HEK293 (cell line): ENCODE data around the gene GRP.

Source experiments
- CTCF ChIA-PET: fragments of 350-600 bp; formaldehyde crosslinking; extraction: SDS; loops from one replicate; lab custom pipeline; 2021; ENCODE audit warnings: antibody characterized with exemption; lab: Yijun Ruan, JAX
- POLR2A ChIA-PET: fragments of 300-600 bp; formaldehyde crosslinking; extraction: SDS; loops from one replicate; lab custom pipeline; 2020; ENCODE audit warnings: antibody characterized with exemption, inconsistent platforms; lab: Yijun Ruan, JAX
- H3K27ac ChIP-seq: fragments of 200-500 bp; sonication (Bioruptor generic); 2 replicates; pipeline ENCODE4 v1.5.1; 2014; ENCODE audit warnings: low read depth, low read length, control low read depth, inconsistent platforms; ENCODE audit errors: extremely low read depth
- H3K36me3 ChIP-seq, 2 experiments: fragments of 200-500 bp in 1 of 2; sonication (Bioruptor generic) in 1 of 2; 1 replicate in 1 of 2; 2 replicates in 1 of 2; pipeline ENCODE4 v1.5.1; 2014 to 2017; ENCODE audit warnings: inconsistent platforms in 2 of 2, low read length in 2 of 2; ENCODE audit not compliant: control insufficient read depth in 2 of 2, insufficient read depth in 1 of 2
- H3K4me1 ChIP-seq: fragments of 200-500 bp; sonication (Bioruptor generic); 2 replicates; pipeline ENCODE4 v1.5.1; 2014; ENCODE audit warnings: mild to moderate bottlenecking, low read length, inconsistent platforms; ENCODE audit not compliant: control insufficient read depth, insufficient read depth
- H3K4me3 ChIP-seq: 2 replicates; pipeline ENCODE4 v1.5.1; 2011; ENCODE audit warnings: low read depth, mild to moderate bottlenecking, control low read depth, low read length, moderate library complexity
- H3K9me3 ChIP-seq: fragments of 200-500 bp; sonication (Bioruptor generic); 2 replicates; pipeline ENCODE4 v1.5.1; 2014; ENCODE audit warnings: low read depth, low read length, inconsistent platforms; ENCODE audit not compliant: control insufficient read depth, insufficient read depth
- EGR2 ChIP-seq: fragments of 450-650 bp; formaldehyde crosslinking; IDR thresholded peaks from 2 replicates; pipeline ENCODE4 v1.5.1; 2016; ENCODE audit warnings: low read depth, missing biosample characterization, missing genetic modification characterization
- REST ChIP-seq: fragments of 450-650 bp; formaldehyde crosslinking; IDR thresholded peaks from 2 replicates; pipeline ENCODE4 v1.5.1; 2016; ENCODE audit warnings: missing biosample characterization, missing genetic modification characterization
- TSHZ1 ChIP-seq: fragments of 450-650 bp; formaldehyde crosslinking; IDR thresholded peaks from 2 replicates; pipeline ENCODE4 v1.5.1; 2016; ENCODE audit warnings: missing biosample characterization, missing genetic modification characterization, borderline replicate concordance
- WT1 ChIP-seq: fragments of 450-650 bp; formaldehyde crosslinking; IDR thresholded peaks from 2 replicates; pipeline ENCODE4 v1.5.1; 2016; ENCODE audit warnings: missing biosample characterization, missing genetic modification characterization
- ZBTB7A ChIP-seq: fragments of 450-650 bp; formaldehyde crosslinking; IDR thresholded peaks from 2 replicates; pipeline ENCODE4 v1.5.1; 2016; ENCODE audit warnings: low read depth, missing biosample characterization, missing genetic modification characterization
- ZFP41 ChIP-seq: fragments of 450-650 bp; formaldehyde crosslinking; IDR thresholded peaks from 2 replicates; pipeline ENCODE4 v1.5.1; 2016; ENCODE audit warnings: missing biosample characterization, missing genetic modification characterization, borderline replicate concordance
- ZNF138 ChIP-seq: fragments of 450-650 bp; formaldehyde crosslinking; IDR thresholded peaks from 2 replicates; pipeline ENCODE4 v1.5.1; 2016; ENCODE audit warnings: missing biosample characterization, missing genetic modification characterization, borderline replicate concordance
- ZNF157 ChIP-seq: fragments of 450-650 bp; formaldehyde crosslinking; IDR thresholded peaks from 2 replicates; pipeline ENCODE4 v1.5.1; 2016; ENCODE audit warnings: missing biosample characterization, missing genetic modification characterization
- ZNF214 ChIP-seq: fragments of 450-650 bp; formaldehyde crosslinking; IDR thresholded peaks from 2 replicates; pipeline ENCODE4 v1.5.1; 2017; ENCODE audit warnings: missing biosample characterization, mild to moderate bottlenecking, missing genetic modification characterization, borderline replicate concordance
- ZNF24 ChIP-seq: fragments of 450-650 bp; formaldehyde crosslinking; IDR thresholded peaks from 2 replicates; pipeline ENCODE4 v1.5.1; 2016; ENCODE audit warnings: missing biosample characterization, missing genetic modification characterization
- ZNF280C ChIP-seq: fragments of 450-650 bp; formaldehyde crosslinking; IDR thresholded peaks from 2 replicates; pipeline ENCODE4 v1.5.1; 2016; ENCODE audit warnings: missing biosample characterization, missing genetic modification characterization
- ZNF398 ChIP-seq: fragments of 450-650 bp; formaldehyde crosslinking; IDR thresholded peaks from 2 replicates; pipeline ENCODE4 v1.5.1; 2017; ENCODE audit warnings: missing biosample characterization, missing genetic modification characterization
- ZNF560 ChIP-seq: fragments of 450-650 bp; formaldehyde crosslinking; IDR thresholded peaks from 2 replicates; pipeline ENCODE4 v1.5.1; 2017; ENCODE audit warnings: missing biosample characterization, missing genetic modification characterization, borderline replicate concordance
- ZNF600 ChIP-seq: fragments of 450-650 bp; formaldehyde crosslinking; IDR thresholded peaks from 2 replicates; pipeline ENCODE4 v1.5.1; 2016; ENCODE audit warnings: missing biosample characterization, missing genetic modification characterization
- ZNF610 ChIP-seq: fragments of 450-650 bp; formaldehyde crosslinking; IDR thresholded peaks from 2 replicates; pipeline ENCODE4 v1.5.1; 2016; ENCODE audit warnings: missing biosample characterization, missing genetic modification characterization, borderline replicate concordance
- ZNF623 ChIP-seq: fragments of 450-650 bp; formaldehyde crosslinking; IDR thresholded peaks from 2 replicates; pipeline ENCODE4 v1.5.1; 2016; ENCODE audit warnings: missing biosample characterization, missing genetic modification characterization
- ZNF704 ChIP-seq: fragments of 450-650 bp; formaldehyde crosslinking; IDR thresholded peaks from 2 replicates; pipeline ENCODE4 v1.5.1; 2016; ENCODE audit warnings: missing biosample characterization, missing genetic modification characterization
- ZSCAN18 ChIP-seq: fragments of 450-650 bp; formaldehyde crosslinking; IDR thresholded peaks from 2 replicates; pipeline ENCODE4 v1.5.1; 2016; ENCODE audit warnings: missing biosample characterization, missing genetic modification characterization

The GRP gene

GRCh38 chr18:59246796-59247195, 26.8 kb downstream of the GRP start:
- CTCF ChIA-PET = interaction anchor here (0.9 to 5.3 kb wide), 2 partner anchors 154 to 206 kb away, joined by 3 to 218 read pairs; no protein-coding TSS in a partner anchor

More at GRCh38 chr18:59246796-59247195, 26.8 kb downstream of the GRP start:
- no peaks in the 10 kb centered on the region for H3K36me3 ChIP-seq
- no peak overlapping the region for H3K27ac ChIP-seq
- H3K4me3 ChIP-seq = no peak overlapping the region
- no peaks in the 10 kb centered on the region for H3K9me3 ChIP-seq
- POLR2A ChIA-PET = no interaction called here
- no peak for TF ChIP-seq ZNF280C (tag by site-specific recombination)
- no peak for TF ChIP-seq EGR2
- TF ChIP-seq ZNF610 (tag by site-specific recombination) = no peak
- no peak for TF ChIP-seq ZNF623 (tag by site-specific recombination)
- TF ChIP-seq ZNF398 = no peak
- no peak for TF ChIP-seq ZSCAN18
- TF ChIP-seq REST = no peak
- TF ChIP-seq ZFP41 (tag by site-specific recombination) = no peak
- no peak for TF ChIP-seq WT1 (tag by site-specific recombination)
- no peak for TF ChIP-seq ZNF157 (tag by site-specific recombination)
- TF ChIP-seq ZNF138 (tag by site-specific recombination) = no peak
- no peak for TF ChIP-seq TSHZ1 (tag by site-specific recombination)
- TF ChIP-seq ZNF560 (tag by site-specific recombination) = no peak
- TF ChIP-seq ZNF214 (tag by site-specific recombination) = no peak
- TF ChIP-seq ZNF600 (tag by site-specific recombination) = no peak
- TF ChIP-seq ZBTB7A (tag by site-specific recombination) = no peak
- no peak for TF ChIP-seq ZNF704 (tag by site-specific recombination)
- no peak for TF ChIP-seq ZNF24
- H3K4me1 ChIP-seq = no peaks in the 10 kb centered on the region; the same call in 1 of the 2 replicates
